ENCODE measurements around the gene CD81. TPM values are rescaled to one million over a fixed set of nuclear protein-coding genes. Genes with fewer than 3 reads are reported as not detected.

Gene CD81
- total RNA-seq, 4 donors from 2014 or later = 54.5 to 87.0 (median 66.8) TPM

- no peak for TF ChIP-seq POLR2A (IDR thresholded peaks at IDR 0.05)
- peak; percentile 66 to 88 (median 77) for TF ChIP-seq CTCF (IDR thresholded peaks at IDR 0.05 in 4 of 5, conservative IDR thresholded peaks at IDR 0.05 in 1 of 5)
- no peak overlapping the region for H3K27ac ChIP-seq
- in situ Hi-C loops (cut with MboI; ENCODE audit: low sequenced_read_pairs in 4 of 4) (loop anchor here (5.0 to 25.0 kb wide), 9 partner anchors 104 to 466 kb away; partner anchors contain the start of gene CDKN1C (in 1 of the 4)), intact Hi-C loops (cut with DNase I; ENCODE audit: low total_unique reads) (loop anchor here (1.0 to 2.0 kb wide), 2 partner anchors 103 to 462 kb away; no protein-coding TSS in a partner anchor)
- H3K4me3 ChIP-seq = no peak overlapping the region
- H3K9me3 ChIP-seq = no peaks in the 10 kb centered on the region
- no peaks in the 10 kb centered on the region for H3K36me3 ChIP-seq
- DNase-seq (peak in 1 of 2 donors; percentile 50), ATAC-seq (peak in 1 of 2 donors; percentile 78)
- H3K4me1 ChIP-seq = no peaks in the 10 kb centered on the region
- no peaks in the 10 kb centered on the region for H3K27me3 ChIP-seq
These were observed 51.2 kb downstream of the CD81 start for GRCh38 chr11:2428322-2428795.

GRCh38 chr11:2431395-2431794 is 54.3 kb downstream of the CD81 start:
- Histone ChIP-seq H3K4me3 (no peak overlapping the region), H3K36me3 (no peaks in the 10 kb centered on the region), H3K27me3 (peaks cover 0 to 4% (median 0%) of the 10 kb centered on the region in 3 donors), H3K9me3 (no peaks in the 10 kb centered on the region), H3K4me1 (no peaks in the 10 kb centered on the region), H3K27ac (no peak overlapping the region)
- ATAC-seq (no peak), DNase-seq (no peak)
- TF ChIP-seq POLR2A (IDR thresholded peaks at IDR 0.05) = no peak
- no peak for TF ChIP-seq CTCF (IDR thresholded peaks at IDR 0.05 in 4 of 5, conservative IDR thresholded peaks at IDR 0.05 in 1 of 5)
- in situ Hi-C loops (cut with MboI; ENCODE audit: low sequenced_read_pairs in 4 of 4) = loop anchor here in 2 of 4 donors (10.0 to 25.0 kb wide), 3 partner anchors 83 to 456 kb away; partner anchors contain the start of gene CDKN1C (in 1 of the 2)
- intact Hi-C loops (cut with DNase I; ENCODE audit: low total_unique reads) = no loop called here

- intact Hi-C loops (cut with DNase I; ENCODE audit: low total_unique reads) = no loop called here
- in situ Hi-C loops (cut with MboI; ENCODE audit: low sequenced_read_pairs in 4 of 4) = loop anchor here in 2 of 4 donors (10.0 to 25.0 kb wide), 3 partner anchors 83 to 455 kb away; partner anchors contain the start of gene CDKN1C (in 1 of the 2)
- no peak overlapping the region for H3K27ac ChIP-seq
- TF ChIP-seq POLR2A (IDR thresholded peaks at IDR 0.05) = no peak
- no peak for TF ChIP-seq CTCF (IDR thresholded peaks at IDR 0.05 in 4 of 5, conservative IDR thresholded peaks at IDR 0.05 in 1 of 5)
- H3K4me1 ChIP-seq = no peaks in the 10 kb centered on the region
- H3K9me3 ChIP-seq = no peaks in the 10 kb centered on the region
- no peak for ATAC-seq
- H3K27me3 ChIP-seq = peaks cover 0 to 9% (median 0%) of the 10 kb centered on the region in 3 donors
- H3K36me3 ChIP-seq = no peaks in the 10 kb centered on the region
- H3K4me3 ChIP-seq = no peak overlapping the region
- DNase-seq = no peak
These were observed 55.1 kb downstream of the CD81 start for GRCh38 chr11:2432171-2432621.

- TF ChIP-seq CTCF (IDR thresholded peaks at IDR 0.05 in 4 of 5, conservative IDR thresholded peaks at IDR 0.05 in 1 of 5) (no peak), POLR2A (IDR thresholded peaks at IDR 0.05) (no peak)
- in situ Hi-C loops (cut with MboI; ENCODE audit: low sequenced_read_pairs in 4 of 4) = loop anchor here in 2 of 4 donors (10.0 to 25.0 kb wide), 3 partner anchors 82 to 455 kb away; partner anchors contain the start of gene CDKN1C (in 1 of the 2)
- Histone ChIP-seq H3K9me3 (no peaks in the 10 kb centered on the region), H3K36me3 (no peaks in the 10 kb centered on the region), H3K4me1 (no peaks in the 10 kb centered on the region), H3K27ac (no peak overlapping the region), H3K4me3 (no peak overlapping the region), H3K27me3 (peaks cover 0 to 9% (median 0%) of the 10 kb centered on the region in 3 donors)
- no peak for ATAC-seq
- intact Hi-C loops (cut with DNase I; ENCODE audit: low total_unique reads) = no loop called here
- DNase-seq = no peak
These were observed 55.5 kb downstream of the CD81 start for GRCh38 chr11:2432628-2433071.

Data from gastrocnemius medialis (tissue), 4 donors.